GM23338 (cell line): Measurements from ENCODE around the gene CYP26B1. TPM values are rescaled to one million over a fixed set of nuclear protein-coding genes. Genes with fewer than 3 reads are reported as not detected.

Source experiments
- ATAC-seq: fragments of 200-7000 bp; cut with Tn5 transposase; 3 replicates; pipeline ENCODE4 v1.9.1; 2020
- DNase-seq: peaks from one replicate; pipeline ENCODE4 v3.0.0-alpha.2; 2015; ENCODE audit warnings: low spot score
- H2AFZ ChIP-seq: fragments of 200-600 bp; sonication (generic); 2 replicates; pipeline ENCODE4 v1.8.0; 2016; ENCODE audit warnings: antibody characterized with exemption, mild to moderate bottlenecking, moderate library complexity
- H3F3A ChIP-seq: fragments of 200-600 bp; sonication (generic); replicated peaks from 2 replicates; pipeline ENCODE4 v1.8.0; 2017; ENCODE audit warnings: antibody characterized with exemption, mixed run types, low read depth
- H3K27ac ChIP-seq: fragments of 200-600 bp; sonication (generic); 2 replicates; pipeline ENCODE4 v1.6.1; 2016; ENCODE audit warnings: low read depth
- H3K27me3 ChIP-seq: fragments of 200-600 bp; sonication (generic); 2 replicates; pipeline ENCODE4 v1.8.0; 2016; ENCODE audit warnings: mild to moderate bottlenecking, mixed run types, moderate library complexity; ENCODE audit not compliant: insufficient read depth
- H3K36me3 ChIP-seq: fragments of 200-600 bp; sonication (generic); 2 replicates; pipeline ENCODE4 v1.8.0; 2016; ENCODE audit warnings: mild to moderate bottlenecking; ENCODE audit not compliant: insufficient read depth
- H3K4me1 ChIP-seq: fragments of 200-600 bp; sonication (generic); 2 replicates; pipeline ENCODE4 v1.8.0; 2016; ENCODE audit warnings: mild to moderate bottlenecking, moderate library complexity; ENCODE audit not compliant: insufficient read depth
- H3K4me2 ChIP-seq: fragments of 200-600 bp; sonication (generic); 2 replicates; pipeline ENCODE4 v1.7.1; 2017; ENCODE audit warnings: mixed run types
- H3K4me3 ChIP-seq: fragments of 200-600 bp; sonication (generic); 2 replicates; pipeline ENCODE4 v1.6.1; 2016; ENCODE audit warnings: mixed run types
- H3K79me2 ChIP-seq: fragments of 200-600 bp; sonication (generic); replicated peaks from 2 replicates; pipeline ENCODE4 v1.8.0; 2017; ENCODE audit warnings: mild to moderate bottlenecking; ENCODE audit not compliant: insufficient read depth
- H3K9me2 ChIP-seq: fragments of 200-600 bp; sonication (generic); 2 replicates; pipeline ENCODE4 v1.8.0; 2017; ENCODE audit not compliant: insufficient read depth
- H4K20me1 ChIP-seq: fragments of 200-600 bp; sonication (generic); replicated peaks from 2 replicates; pipeline ENCODE4 v1.8.0; 2017; ENCODE audit warnings: mild to moderate bottlenecking; ENCODE audit not compliant: insufficient read depth
- H3K27ac Mint-ChIP-seq: 2 replicates; pipeline ENCODE4 v1.8.0; 2020; ENCODE audit warnings: inconsistent platforms, mild to moderate bottlenecking, moderate library complexity, mixed read lengths
- H3K27me3 Mint-ChIP-seq: 3 replicates; pipeline ENCODE4 v1.8.0; 2022; ENCODE audit warnings: low read depth, mild to moderate bottlenecking, moderate library complexity, mixed read lengths, inconsistent platforms; ENCODE audit not compliant: insufficient read depth, poor library complexity
- H3K36me3 Mint-ChIP-seq: 3 replicates; pipeline ENCODE4 v1.8.0; 2021; ENCODE audit warnings: low read depth, mild to moderate bottlenecking, inconsistent platforms, moderate library complexity, mixed read lengths
- H3K4me1 Mint-ChIP-seq: 3 replicates; pipeline ENCODE4 v1.8.0; 2020; ENCODE audit warnings: mild to moderate bottlenecking, inconsistent platforms, mixed read lengths
- H3K4me3 Mint-ChIP-seq: 3 replicates; pipeline ENCODE4 v1.8.0; 2021; ENCODE audit warnings: moderate library complexity, mild to moderate bottlenecking, inconsistent platforms, mixed read lengths
- H3K9me3 Mint-ChIP-seq: 3 replicates; pipeline ENCODE4 v1.8.0; 2020; ENCODE audit warnings: moderate library complexity, mild to moderate bottlenecking, inconsistent platforms, mixed read lengths
- EZH2 ChIP-seq: fragments of 200-600 bp; sonication (generic); IDR thresholded peaks from one replicate; pipeline ENCODE4 v1.8.0; 2017; ENCODE audit warnings: antibody characterized with exemption, mild to moderate bottlenecking, low read depth; ENCODE audit not compliant: unreplicated experiment
- EZH2phosphoT487 ChIP-seq: fragments of 200-600 bp; sonication (generic); IDR thresholded peaks from one replicate; pipeline ENCODE4 v1.8.1; 2018; ENCODE audit warnings: antibody characterized with exemption; ENCODE audit not compliant: unreplicated experiment
- JUNB ChIP-seq: IDR thresholded peaks from one replicate; pipeline ENCODE4 v1.6.1; 2016; ENCODE audit warnings: antibody characterized with exemption; ENCODE audit not compliant: unreplicated experiment
- POLR2AphosphoS5 ChIP-seq: IDR thresholded peaks from 2 replicates; pipeline ENCODE4 v1.6.1; 2016; ENCODE audit warnings: antibody characterized with exemption, low read depth
- ZNF114 ChIP-seq: fragments of 250-450 bp; sonication (Bioruptor Pico); IDR thresholded peaks from 2 replicates; pipeline ENCODE4 v1.5.0; 2020; ENCODE audit warnings: mild to moderate bottlenecking, moderate library complexity
- polyA plus RNA-seq: library from polyadenylated mRNA; unstranded; fragments of >200 nt; fragmentation: Nextera tagmentation; extraction: Ambion mirVana; gene quantifications from 2 replicates; pipeline ENCODE4 v1.2.1, GENCODE V29; 2016
- total RNA-seq: library from RNA; depleted of rRNA; stranded (reverse); fragments of >200 nt; shearing (Covaris generic); gene quantifications from 2 replicates; pipeline ENCODE4 v1.2.3, GENCODE V29; 2014
- TF ChIP-seq, protein P1 (sequence below): fragments of 250-450 bp; sonication (Bioruptor Pico); IDR thresholded peaks from 2 replicates; pipeline ENCODE4 v1.5.0; 2020; ENCODE audit warnings: mild to moderate bottlenecking, moderate library complexity

Gene CYP26B1
- total and polyA plus RNA-seq, 2 experiments from 2014 or later = 0.05 to 0.31 TPM

DNA sequence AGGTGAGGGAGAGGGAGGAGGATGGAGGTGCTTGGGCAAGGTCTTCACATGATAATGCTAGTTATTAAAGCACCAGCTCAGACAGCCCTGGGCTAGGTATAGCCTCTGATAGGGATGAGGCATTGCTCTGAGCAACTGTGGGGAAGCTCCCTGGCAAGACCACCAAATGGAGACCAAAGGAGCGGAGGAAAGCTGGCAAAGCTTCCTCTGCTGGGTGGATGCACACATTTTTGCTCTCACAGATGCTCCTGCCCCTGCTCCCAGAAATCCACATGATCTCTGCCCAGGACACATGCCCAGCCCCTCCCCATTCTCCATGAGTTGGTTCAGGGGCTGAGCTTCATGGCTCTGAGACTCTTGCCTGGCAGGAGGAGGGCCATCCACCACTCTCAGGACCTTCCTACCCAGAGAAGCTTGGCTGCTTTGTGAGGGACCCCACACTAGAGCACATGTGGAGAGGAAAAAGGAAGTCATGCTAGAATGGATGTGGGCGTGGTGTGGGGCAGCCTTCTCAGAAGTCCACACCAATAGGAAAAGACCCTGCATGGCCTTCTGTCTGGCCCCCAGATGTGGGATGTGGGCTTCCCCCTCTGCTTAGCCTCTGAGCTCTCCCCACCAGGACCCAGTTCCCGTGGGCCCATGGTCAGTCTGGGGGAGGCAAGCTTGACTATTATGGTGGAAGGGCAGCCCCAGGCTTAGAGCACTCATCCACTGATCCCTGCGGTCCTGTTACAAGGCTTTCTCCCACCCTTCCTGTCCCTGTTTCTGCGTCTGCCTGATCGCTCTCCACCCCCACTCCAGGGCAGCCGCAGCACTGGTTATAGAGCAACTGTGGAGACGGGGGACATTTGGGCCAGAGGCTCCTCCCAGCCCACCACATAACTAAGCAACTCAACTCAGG lies 10.5 kb upstream of the CYP26B1 start:
- no peaks in the 10 kb centered on the region for H3K36me3 ChIP-seq
- H3K79me2 ChIP-seq = no peaks in the 10 kb centered on the region
- no peak for DNase-seq
- no peaks in the 10 kb centered on the region for H3K9me2 ChIP-seq
- no peaks in the 10 kb centered on the region for H3F3A ChIP-seq
- peaks cover 3% of the 10 kb centered on the region for H3K27me3 Mint-ChIP-seq
- H3K9me3 Mint-ChIP-seq = no peaks in the 10 kb centered on the region
- TF ChIP-seq POLR2AphosphoS5 (no peak), ZNF114 (CRISPR knock-in tag) (no peak), EZH2 (no peak), EZH2phosphoT487 (no peak), JUNB (no peak)
- TF ChIP-seq, protein P1, sequence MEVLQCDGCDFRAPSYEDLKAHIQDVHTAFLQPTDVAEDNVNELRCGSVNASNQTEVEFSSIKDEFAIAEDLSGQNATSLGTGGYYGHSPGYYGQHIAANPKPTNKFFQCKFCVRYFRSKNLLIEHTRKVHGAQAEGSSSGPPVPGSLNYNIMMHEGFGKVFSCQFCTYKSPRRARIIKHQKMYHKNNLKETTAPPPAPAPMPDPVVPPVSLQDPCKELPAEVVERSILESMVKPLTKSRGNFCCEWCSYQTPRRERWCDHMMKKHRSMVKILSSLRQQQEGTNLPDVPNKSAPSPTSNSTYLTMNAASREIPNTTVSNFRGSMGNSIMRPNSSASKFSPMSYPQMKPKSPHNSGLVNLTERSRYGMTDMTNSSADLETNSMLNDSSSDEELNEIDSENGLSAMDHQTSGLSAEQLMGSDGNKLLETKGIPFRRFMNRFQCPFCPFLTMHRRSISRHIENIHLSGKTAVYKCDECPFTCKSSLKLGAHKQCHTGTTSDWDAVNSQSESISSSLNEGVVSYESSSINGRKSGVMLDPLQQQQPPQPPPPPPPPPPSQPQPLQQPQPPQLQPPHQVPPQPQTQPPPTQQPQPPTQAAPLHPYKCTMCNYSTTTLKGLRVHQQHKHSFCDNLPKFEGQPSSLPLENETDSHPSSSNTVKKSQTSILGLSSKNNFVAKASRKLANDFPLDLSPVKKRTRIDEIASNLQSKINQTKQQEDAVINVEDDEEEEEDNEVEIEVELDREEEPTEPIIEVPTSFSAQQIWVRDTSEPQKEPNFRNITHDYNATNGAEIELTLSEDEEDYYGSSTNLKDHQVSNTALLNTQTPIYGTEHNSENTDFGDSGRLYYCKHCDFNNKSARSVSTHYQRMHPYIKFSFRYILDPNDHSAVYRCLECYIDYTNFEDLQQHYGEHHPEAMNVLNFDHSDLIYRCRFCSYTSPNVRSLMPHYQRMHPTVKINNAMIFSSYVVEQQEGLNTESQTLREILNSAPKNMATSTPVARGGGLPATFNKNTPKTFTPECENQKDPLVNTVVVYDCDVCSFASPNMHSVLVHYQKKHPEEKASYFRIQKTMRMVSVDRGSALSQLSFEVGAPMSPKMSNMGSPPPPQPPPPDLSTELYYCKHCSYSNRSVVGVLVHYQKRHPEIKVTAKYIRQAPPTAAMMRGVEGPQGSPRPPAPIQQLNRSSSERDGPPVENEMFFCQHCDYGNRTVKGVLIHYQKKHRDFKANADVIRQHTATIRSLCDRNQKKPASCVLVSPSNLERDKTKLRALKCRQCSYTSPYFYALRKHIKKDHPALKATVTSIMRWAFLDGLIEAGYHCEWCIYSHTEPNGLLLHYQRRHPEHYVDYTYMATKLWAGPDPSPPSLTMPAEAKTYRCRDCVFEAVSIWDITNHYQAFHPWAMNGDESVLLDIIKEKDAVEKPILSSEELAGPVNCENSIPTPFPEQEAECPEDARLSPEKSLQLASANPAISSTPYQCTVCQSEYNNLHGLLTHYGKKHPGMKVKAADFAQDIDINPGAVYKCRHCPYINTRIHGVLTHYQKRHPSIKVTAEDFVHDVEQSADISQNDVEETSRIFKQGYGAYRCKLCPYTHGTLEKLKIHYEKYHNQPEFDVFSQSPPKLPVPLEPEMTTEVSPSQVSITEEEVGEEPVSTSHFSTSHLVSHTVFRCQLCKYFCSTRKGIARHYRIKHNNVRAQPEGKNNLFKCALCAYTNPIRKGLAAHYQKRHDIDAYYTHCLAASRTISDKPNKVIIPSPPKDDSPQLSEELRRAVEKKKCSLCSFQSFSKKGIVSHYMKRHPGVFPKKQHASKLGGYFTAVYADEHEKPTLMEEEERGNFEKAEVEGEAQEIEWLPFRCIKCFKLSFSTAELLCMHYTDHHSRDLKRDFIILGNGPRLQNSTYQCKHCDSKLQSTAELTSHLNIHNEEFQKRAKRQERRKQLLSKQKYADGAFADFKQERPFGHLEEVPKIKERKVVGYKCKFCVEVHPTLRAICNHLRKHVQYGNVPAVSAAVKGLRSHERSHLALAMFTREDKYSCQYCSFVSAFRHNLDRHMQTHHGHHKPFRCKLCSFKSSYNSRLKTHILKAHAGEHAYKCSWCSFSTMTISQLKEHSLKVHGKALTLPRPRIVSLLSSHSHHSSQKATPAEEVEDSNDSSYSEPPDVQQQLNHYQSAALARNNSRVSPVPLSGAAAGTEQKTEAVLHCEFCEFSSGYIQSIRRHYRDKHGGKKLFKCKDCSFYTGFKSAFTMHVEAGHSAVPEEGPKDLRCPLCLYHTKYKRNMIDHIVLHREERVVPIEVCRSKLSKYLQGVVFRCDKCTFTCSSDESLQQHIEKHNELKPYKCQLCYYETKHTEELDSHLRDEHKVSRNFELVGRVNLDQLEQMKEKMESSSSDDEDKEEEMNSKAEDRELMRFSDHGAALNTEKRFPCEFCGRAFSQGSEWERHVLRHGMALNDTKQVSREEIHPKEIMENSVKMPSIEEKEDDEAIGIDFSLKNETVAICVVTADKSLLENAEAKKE = no peak
- no peaks in the 10 kb centered on the region for H3K4me1 ChIP-seq
- no peak overlapping the region for H3K27ac ChIP-seq
- H3K4me3 Mint-ChIP-seq = no peak overlapping the region
- H3K36me3 Mint-ChIP-seq = no peaks in the 10 kb centered on the region
- H3K27me3 ChIP-seq = no peaks in the 10 kb centered on the region
- peaks cover 4% of the 10 kb centered on the region; the same call in 2 of the 3 replicates for H3K4me1 Mint-ChIP-seq
- no peak overlapping the region for H3K4me2 ChIP-seq
- no peak overlapping the region for H2AFZ ChIP-seq
- no peaks in the 10 kb centered on the region for H4K20me1 ChIP-seq
- H3K27ac Mint-ChIP-seq = no peak overlapping the region
- H3K4me3 ChIP-seq = no peak overlapping the region
- ATAC-seq = no peak
